Measurements from ENCODE around the gene FOXO4. TPM values are rescaled to one million over a fixed set of nuclear protein-coding genes. Genes with fewer than 3 reads are reported as not detected.

FOXO4 gene
- total RNA-seq, 2 donors from 2014 or later: 10.9 to 16.5 TPM

DNA sequence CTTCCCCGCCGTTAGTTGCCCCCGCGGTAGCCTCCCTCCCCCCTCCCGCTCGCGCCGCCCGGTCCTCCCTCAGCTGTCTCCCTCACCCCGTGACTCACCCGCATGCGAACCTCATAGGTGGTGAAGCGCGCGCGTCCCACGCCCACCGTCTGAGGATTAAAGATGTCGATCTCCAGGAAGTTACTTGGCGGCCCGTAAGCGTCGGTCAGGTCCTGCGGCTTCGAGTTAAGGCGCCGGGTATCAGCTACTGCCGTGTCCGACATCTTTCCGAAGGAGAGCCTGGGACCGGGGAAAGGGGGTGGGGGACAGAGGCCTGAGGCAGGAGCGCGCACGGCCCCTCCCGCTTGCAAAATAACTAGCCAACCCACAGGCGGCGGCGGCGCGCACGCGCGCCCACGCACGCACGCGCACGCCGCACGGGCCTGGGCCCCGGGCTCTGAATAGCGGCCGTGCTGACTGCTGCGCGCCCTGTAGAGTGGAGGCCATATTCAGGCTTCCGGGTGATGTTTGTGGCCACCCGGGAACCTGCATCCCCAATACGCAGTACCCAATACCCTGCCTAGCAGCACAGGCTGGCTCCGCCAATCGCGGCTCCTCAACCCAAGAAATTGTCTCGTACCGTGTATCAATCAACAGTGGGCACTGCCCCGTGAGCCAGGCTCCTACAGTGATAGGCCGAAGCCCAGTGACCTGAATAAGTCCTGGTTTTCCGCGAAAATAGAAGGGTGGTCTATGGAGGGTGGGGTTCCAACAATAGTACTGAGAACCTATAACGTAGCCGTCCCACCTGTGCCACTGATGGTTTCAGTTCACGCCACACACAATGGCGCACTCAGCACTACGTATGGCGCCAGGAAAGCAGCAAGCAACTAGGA lies 27.4 kb upstream of the FOXO4 start, which contains the start of gene SNX12:
Gene SNX12, minus strand, starts transcription at position 291 of the 875 bp plus-strand sequence. Its CDS starts 28 bp downstream, at position 263.
- no peaks in the 10 kb centered on the region for H3K9me3 ChIP-seq
- H3K27ac ChIP-seq: peak within 1 kb of the TSS; percentile 11 to 89 (median 73)
- no peaks in the 10 kb centered on the region for H3K36me3 ChIP-seq (replicated peaks in 1 of 2; ENCODE audit: insufficient read depth in 1 of 2, low read depth in 2 of 2)
- peaks cover 8% of the 10 kb centered on the region for H3K4me1 ChIP-seq
- DNase-seq (peak; percentile 90 to 95 (median 94)), ATAC-seq (peak; percentile 99)
- peak in 4 of 7 experiments; percentile 72 to 98 (median 86) for TF ChIP-seq CTCF (IDR thresholded peaks at IDR 0.05)
- peak in 2 of 3 donors; percentile 63 to 64 for TF ChIP-seq POLR2A (IDR thresholded peaks at IDR 0.05)
- H3K27me3 ChIP-seq: no peaks in the 10 kb centered on the region
- intact Hi-C loops (cut with DNase I): loop anchor here (10.0 kb wide), 1 partner anchor 63 kb away; no protein-coding TSS in a partner anchor
- H3K4me3 ChIP-seq: peak within 1 kb of the TSS; percentile 41 to 60
- WGBS, 2 donors: 0 to 1% methylated on average over 9 to 32 of the region's 73 CpGs

- no peak overlapping the region for H3K4me3 ChIP-seq
- TF ChIP-seq CTCF (IDR thresholded peaks at IDR 0.05) (no peak), POLR2A (IDR thresholded peaks at IDR 0.05) (no peak)
- H3K4me1 ChIP-seq: peaks cover 8% of the 10 kb centered on the region
- WGBS, 2 donors: 44 to 60% methylated on average over 5 of the region's 5 CpGs
- no peaks in the 10 kb centered on the region for H3K27me3 ChIP-seq
- no peaks in the 10 kb centered on the region for H3K9me3 ChIP-seq
- intact Hi-C loops (cut with DNase I): no loop called here
- H3K36me3 ChIP-seq (replicated peaks in 1 of 2; ENCODE audit: insufficient read depth in 1 of 2, low read depth in 2 of 2): no peaks in the 10 kb centered on the region
- no peak for DNase-seq
- H3K27ac ChIP-seq: no peak overlapping the region
- no peak for ATAC-seq
Observed at GRCh38 chrX:71070531-71070930, 25.1 kb upstream of the FOXO4 start.

GRCh38 chrX:71081330-71082123 lies 14.1 kb upstream of the FOXO4 start:
- Histone ChIP-seq H3K27ac (no peak overlapping the region), H3K4me3 (no peak overlapping the region), H3K36me3 (replicated peaks in 1 of 2; ENCODE audit: insufficient read depth in 1 of 2, low read depth in 2 of 2) (no peaks in the 10 kb centered on the region), H3K4me1 (no peaks in the 10 kb centered on the region), H3K9me3 (no peaks in the 10 kb centered on the region), H3K27me3 (no peaks in the 10 kb centered on the region)
- TF ChIP-seq POLR2A (IDR thresholded peaks at IDR 0.05) (no peak), CTCF (IDR thresholded peaks at IDR 0.05) (no peak)
- DNase-seq: no peak
- WGBS, 2 donors: 36 to 38% methylated on average over 3 of the region's 3 CpGs
- ATAC-seq: no peak
- intact Hi-C loops (cut with DNase I): no loop called here

DNA sequence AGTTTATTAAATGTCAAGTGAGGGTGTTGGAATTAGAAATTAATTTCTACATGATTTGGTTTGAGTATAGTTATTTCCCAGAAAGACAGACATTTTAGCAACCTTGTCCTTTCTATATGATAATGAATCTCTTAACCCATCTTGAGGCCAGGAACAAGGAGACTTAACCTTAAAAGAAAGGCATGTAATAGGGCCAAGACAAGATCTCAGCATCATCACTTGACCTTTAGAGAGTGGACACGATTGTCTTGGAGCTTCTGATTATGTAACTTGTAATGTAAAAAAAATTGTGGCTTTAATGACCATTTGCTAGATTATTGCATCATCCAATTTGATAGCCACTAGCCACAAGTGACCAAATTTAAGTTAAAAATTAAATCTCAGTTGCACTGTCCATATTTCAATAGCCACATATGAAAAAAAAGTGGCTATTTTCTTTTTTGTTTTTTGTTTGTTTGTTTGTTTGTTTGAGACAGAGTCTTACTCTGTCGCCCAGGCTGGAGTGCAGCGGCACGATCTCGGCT lies 13.5 kb upstream of the FOXO4 start:
- Histone ChIP-seq H3K9me3 (no peaks in the 10 kb centered on the region), H3K36me3 (replicated peaks in 1 of 2; ENCODE audit: insufficient read depth in 1 of 2, low read depth in 2 of 2) (no peaks in the 10 kb centered on the region), H3K27me3 (no peaks in the 10 kb centered on the region), H3K4me1 (no peaks in the 10 kb centered on the region), H3K27ac (no peak overlapping the region), H3K4me3 (no peak overlapping the region)
- intact Hi-C loops (cut with DNase I): no loop called here
- DNase-seq (no peak), ATAC-seq (no peak)
- TF ChIP-seq CTCF (IDR thresholded peaks at IDR 0.05) (no peak), POLR2A (IDR thresholded peaks at IDR 0.05) (no peak)
- 76 to 77% methylated on average over 4 to 5 of the region's 5 CpGs for WGBS, 2 donors
